A673 (cell line): ENCODE data around the gene GMEB2. TPM values are rescaled to one million over a fixed set of nuclear protein-coding genes. Genes with fewer than 3 reads are reported as not detected.
"Not testable (repeated sequence)": the region's sequence is repeated elsewhere in the genome, so short reads cannot be mapped to it uniquely, and the experiment has no call there.

Source experiments
- BruUV-seq: library from RNA; stranded (reverse); fragments of 400-500 nt; replicated peaks from 2 replicates; lab custom pipeline; 2021; lab: Mats Ljungman, UMichigan
- CTCF ChIA-PET: fragments of 300-600 bp; sonication (Branson Sonifier 250); formaldehyde crosslinking; loops from one replicate; lab custom pipeline; 2022; ENCODE audit warnings: antibody characterized with exemption; lab: Charles Lee
- POLR2A ChIA-PET: fragments of 300-600 bp; sonication (Branson Sonifier 250); formaldehyde crosslinking; loops from one replicate; lab custom pipeline; 2022; ENCODE audit warnings: antibody characterized with exemption; ENCODE audit not compliant: low non-redundant PET; lab: Charles Lee
- DNase-seq: peaks from one replicate; pipeline ENCODE4 v3.0.0-alpha.2; 2015; ENCODE audit warnings: low spot score
- H3K27ac ChIP-seq: fragments of 200-600 bp; sonication (generic); 2 replicates; pipeline ENCODE4 v1.5.1; 2016; ENCODE audit warnings: mixed run types, low read depth, mild to moderate bottlenecking, mixed read lengths, antibody characterized with exemption, low read length; ENCODE audit not compliant: poor library complexity, severe bottlenecking
- H3K27me3 ChIP-seq: fragments of 200-600 bp; sonication (generic); replicated peaks from 2 replicates; pipeline ENCODE4 v1.6.1; 2017; ENCODE audit warnings: mixed run types, low read depth, mild to moderate bottlenecking, mixed read lengths, antibody characterized with exemption, low read length; ENCODE audit not compliant: insufficient read depth, poor library complexity
- H3K36me3 ChIP-seq: fragments of 200-600 bp; sonication (generic); 2 replicates; pipeline ENCODE4 v1.6.1; 2016; ENCODE audit warnings: mixed run types, mild to moderate bottlenecking, mixed read lengths, antibody characterized with exemption, low read length; ENCODE audit not compliant: insufficient read depth, poor library complexity, severe bottlenecking
- H3K4me1 ChIP-seq: fragments of 200-600 bp; sonication (generic); 2 replicates; pipeline ENCODE4 v1.6.1; 2017; ENCODE audit warnings: mixed run types, mild to moderate bottlenecking, mixed read lengths, antibody characterized with exemption, low read length; ENCODE audit not compliant: insufficient read depth, poor library complexity, severe bottlenecking
- H3K4me3 ChIP-seq: fragments of 200-600 bp; sonication (generic); 2 replicates; pipeline ENCODE4 v1.5.1; 2016; ENCODE audit warnings: low read depth, mixed run types, mild to moderate bottlenecking, mixed read lengths, low read length; ENCODE audit not compliant: poor library complexity, severe bottlenecking
- H3K9me3 ChIP-seq: fragments of 200-600 bp; sonication (generic); 2 replicates; pipeline ENCODE4 v1.6.1; 2016; ENCODE audit warnings: mixed run types, low read depth, mild to moderate bottlenecking, mixed read lengths, antibody characterized with exemption, low read length; ENCODE audit not compliant: poor library complexity, severe bottlenecking
- CTCF ChIP-seq: fragments of 300-800, 200-600 bp; sonication (generic); conservative IDR thresholded peaks from 2 replicates; pipeline ENCODE4 v1.5.1; 2017; ENCODE audit warnings: low read depth, mild to moderate bottlenecking, antibody characterized with exemption, low read length, moderate library complexity, mixed read lengths
- EZH2 ChIP-seq: fragments of 200-600 bp; sonication (generic); IDR thresholded peaks from 2 replicates; pipeline ENCODE4 v1.6.1; 2017; ENCODE audit warnings: borderline replicate concordance, low read depth, mild to moderate bottlenecking, mixed read lengths, antibody characterized with exemption, low read length; ENCODE audit not compliant: poor library complexity, severe bottlenecking
- intact Hi-C: fragments of 100-400 bp; cut with micrococcal nuclease; formaldehyde crosslinking; loops from one replicate; pipeline ENCODE4 v1.10.0; 2022; ENCODE audit not compliant: unreplicated experiment
- total RNA-seq: library from RNA; stranded (reverse); gene quantifications from 2 replicates; pipeline ENCODE4 v1.2.3, GENCODE V29; 2021

Gene GMEB2
- total RNA-seq, 1 experiment from 2014 or later, result 12.8 TPM

- TF ChIP-seq EZH2 (no peak), CTCF (no peak)
- Histone ChIP-seq H3K4me1 (no peaks in the 10 kb centered on the region), H3K27me3 (no peaks in the 10 kb centered on the region), H3K4me3 (no peak overlapping the region), H3K27ac (no peak overlapping the region), H3K36me3 (no peaks in the 10 kb centered on the region), H3K9me3 (no peaks in the 10 kb centered on the region)
- intact Hi-C loops, result no loop called here
- no TSS peak for BruUV-seq
- POLR2A ChIA-PET, result no interaction called here
- DNase-seq, result no peak
- CTCF ChIA-PET, result no interaction called here
These were observed 65.9 kb downstream of the GMEB2 start for GRCh38 chr20:63560856-63561609.

GRCh38 chr20:63560333-63560805 lies 66.5 kb downstream of the GMEB2 start:
- H3K27ac ChIP-seq, result no peak overlapping the region
- TF ChIP-seq EZH2, result no peak
- no peak for TF ChIP-seq CTCF
- no peaks in the 10 kb centered on the region for H3K36me3 ChIP-seq
- H3K27me3 ChIP-seq, result no peaks in the 10 kb centered on the region
- intact Hi-C loops, result no loop called here
- H3K9me3 ChIP-seq, result no peaks in the 10 kb centered on the region
- no peak for DNase-seq
- ChIA-PET POLR2A (interaction anchor here (0.6 kb wide), 1 partner anchor 1179 kb away, joined by 7 read pairs; no protein-coding TSS in a partner anchor), CTCF (no interaction called here)
- no peak overlapping the region for H3K4me3 ChIP-seq
- no TSS peak for BruUV-seq
- H3K4me1 ChIP-seq, result no peaks in the 10 kb centered on the region

GRCh38 chr20:63559485-63560332 lies 67.2 kb downstream of the GMEB2 start:
- DNase-seq, H3K4me1 ChIP-seq, BruUV-seq, H3K27me3 ChIP-seq, H3K4me3 ChIP-seq, H3K27ac ChIP-seq, H3K9me3 ChIP-seq, intact Hi-C loops, CTCF ChIA-PET, H3K36me3 ChIP-seq: not testable (repeated sequence)
- POLR2A ChIA-PET, result interaction anchor here (0.6 kb wide), 1 partner anchor 1179 kb away, joined by 7 read pairs; no protein-coding TSS in a partner anchor
